Measurements from ENCODE around the gene MATCAP1.
A peak's percentile ranks its signal among the peaks of the same experiment; 100 is the strongest.

DNA sequence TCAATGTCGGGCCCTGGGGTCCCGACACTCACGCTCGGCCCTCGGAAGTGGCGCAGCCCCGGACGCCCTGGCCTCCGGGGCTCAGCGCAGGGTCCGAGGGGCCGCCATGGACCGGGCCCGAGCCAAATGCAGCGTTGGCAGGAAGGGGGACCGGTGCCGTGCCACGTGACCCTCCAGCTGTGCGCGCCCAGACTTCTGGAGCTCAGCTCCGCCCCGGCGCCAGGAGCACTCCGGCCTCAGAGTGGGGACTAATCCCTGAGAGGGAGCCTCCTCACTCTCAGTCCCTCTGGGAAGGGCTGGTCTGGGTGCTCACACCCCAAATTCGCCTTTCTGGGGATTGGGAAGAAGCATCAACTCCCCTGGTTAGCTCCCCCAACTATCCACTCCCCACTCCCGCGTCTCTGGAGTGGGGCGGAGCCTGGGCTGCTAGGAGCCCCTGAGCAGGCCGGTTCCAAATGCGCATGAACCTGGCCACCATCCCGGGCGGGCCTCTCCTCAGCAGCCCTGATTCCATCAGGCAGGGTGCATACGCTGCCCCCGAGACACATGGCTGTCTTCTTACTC is 32.8 kb downstream of the MATCAP1 start, which contains the start of gene B3GNT9:
- TF ChIP-seq EP300 (IDR thresholded peaks at IDR 0.05) (no peak), CTCF (IDR thresholded peaks at IDR 0.05) (peak in 1 of 4 experiments; percentile 8)
